ENCODE data around the gene STOML1.
A peak's percentile ranks its signal among the peaks of the same experiment; 100 is the strongest.

The STOML1 gene

DNA sequence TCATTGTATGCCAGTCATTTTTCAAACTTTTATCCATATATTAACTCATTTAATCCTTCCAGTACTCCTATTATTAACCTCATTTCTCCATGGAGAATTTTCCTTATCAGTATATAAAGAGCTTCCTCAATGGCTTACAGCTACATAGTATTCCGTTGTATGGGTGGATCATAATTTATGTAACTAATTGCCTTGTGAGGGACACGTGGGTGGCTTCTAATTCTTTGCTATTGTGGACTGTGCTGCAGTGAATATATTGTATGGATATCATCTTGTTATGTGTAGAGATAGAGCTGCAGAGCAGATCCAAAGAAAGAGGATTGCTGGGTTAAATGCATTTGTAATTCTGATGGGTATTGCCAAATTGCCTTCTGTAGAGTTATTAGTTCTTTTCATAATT is 27.6 kb upstream of the STOML1 start:
- DNase-seq (ENCODE audit: low spot score), result no peak

DNA sequence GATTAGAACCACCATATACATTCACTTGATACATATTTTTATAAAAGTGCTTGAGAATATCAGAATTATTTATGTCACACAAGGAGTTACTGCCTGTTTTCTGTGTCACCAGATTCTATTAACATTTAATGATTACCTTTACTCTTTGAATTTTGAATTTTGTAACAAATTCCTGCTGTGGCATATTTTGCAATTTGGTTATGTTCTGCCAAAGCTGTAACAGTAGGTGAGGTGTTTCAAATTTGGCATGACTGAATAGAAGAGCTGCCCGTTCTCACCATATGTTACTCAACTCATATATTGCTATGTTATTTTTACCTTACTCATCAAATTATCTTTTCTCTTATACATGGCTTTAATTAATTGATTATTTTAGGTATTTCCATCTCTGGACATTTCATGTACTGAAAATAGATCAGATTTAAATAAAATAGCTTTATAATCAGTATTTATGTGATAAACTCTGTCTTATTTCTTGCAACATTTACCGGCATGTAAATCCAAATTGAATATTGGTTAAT is 21.3 kb upstream of the STOML1 start:
- no peak for DNase-seq (ENCODE audit: low spot score)

GRCh38 chr15:74011610-74012009 is 19.5 kb upstream of the STOML1 start:
- DNase-seq (ENCODE audit: low spot score), result no peak

DNA sequence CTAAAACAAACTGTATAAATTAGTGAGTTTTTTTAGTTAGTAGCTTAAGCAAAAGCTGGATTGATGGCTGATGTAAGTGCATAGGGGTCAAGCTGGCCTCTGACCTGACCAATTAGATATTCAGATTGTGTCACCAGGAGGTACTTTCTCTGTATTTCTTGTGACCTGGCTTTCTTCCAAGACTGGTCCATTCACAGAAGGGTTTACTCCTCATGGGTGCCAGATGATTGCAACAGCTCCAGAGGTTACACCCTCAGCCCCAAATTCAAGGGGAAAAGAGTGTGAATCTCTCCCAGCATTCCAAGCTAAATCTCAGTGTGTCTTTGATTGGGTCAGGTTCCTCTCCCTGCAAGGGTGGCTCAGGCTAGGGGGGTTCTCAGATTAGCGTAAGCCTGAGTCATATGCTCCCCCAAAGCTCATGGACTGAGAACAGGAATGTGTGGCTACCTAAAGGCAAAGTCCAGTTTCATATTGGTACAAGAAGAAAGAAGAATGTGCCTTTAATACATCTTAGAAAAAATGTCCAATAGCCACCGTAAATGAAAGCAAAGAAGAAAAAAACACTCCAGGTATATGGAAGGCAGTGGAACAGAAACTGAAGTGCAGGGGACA is 18.9 kb upstream of the STOML1 start:
- DNase-seq (ENCODE audit: low spot score), result no peak

DNA sequence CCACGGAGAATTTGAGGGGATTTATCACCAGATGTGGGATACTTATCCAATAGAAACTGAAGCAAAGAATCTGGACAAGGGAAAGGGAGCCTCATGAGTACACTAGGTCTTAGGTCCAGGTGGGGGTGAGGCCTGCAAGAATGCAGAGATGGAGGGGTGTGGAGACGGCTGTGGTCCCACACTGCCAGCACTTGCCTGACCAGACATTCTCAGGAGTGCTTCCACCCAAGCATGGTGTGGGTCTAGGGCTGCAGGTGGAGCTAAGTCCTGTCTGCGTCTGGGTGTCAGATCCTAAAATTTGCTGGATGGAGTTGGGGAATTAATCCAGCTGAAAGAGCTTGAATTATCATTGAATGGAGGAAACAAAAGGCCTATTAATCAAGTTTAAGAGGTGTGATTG is 16.8 kb upstream of the STOML1 start:
- peak; percentile 11 for DNase-seq (ENCODE audit: low spot score)

DNA sequence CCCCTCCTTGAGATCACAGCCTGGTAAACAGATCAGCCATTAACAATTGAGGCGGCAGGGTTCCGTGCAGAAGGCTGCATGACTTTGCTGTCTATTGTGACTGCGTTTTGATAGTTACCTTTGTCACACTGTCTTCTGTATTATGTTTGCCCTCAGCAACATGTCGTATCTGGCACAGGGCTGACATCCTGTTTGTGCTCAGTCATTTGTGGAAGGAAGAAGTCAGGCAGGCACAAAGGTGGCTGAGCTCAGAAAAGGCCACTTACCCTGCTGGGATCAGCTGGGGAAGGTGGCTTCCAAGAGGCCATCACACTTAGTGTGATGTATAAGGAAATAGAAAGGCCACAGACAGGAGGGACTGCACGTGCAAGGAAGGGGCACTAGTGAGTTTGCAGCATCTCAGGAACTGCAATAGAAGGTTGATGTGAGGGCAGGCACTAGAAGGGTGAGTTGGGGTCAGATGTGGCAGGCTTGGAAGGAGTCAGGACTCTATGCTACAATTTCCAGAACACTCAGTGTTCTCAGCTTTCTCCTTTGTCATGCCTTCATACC is 15.8 kb upstream of the STOML1 start:
- DNase-seq (ENCODE audit: low spot score), result no peak

DNA sequence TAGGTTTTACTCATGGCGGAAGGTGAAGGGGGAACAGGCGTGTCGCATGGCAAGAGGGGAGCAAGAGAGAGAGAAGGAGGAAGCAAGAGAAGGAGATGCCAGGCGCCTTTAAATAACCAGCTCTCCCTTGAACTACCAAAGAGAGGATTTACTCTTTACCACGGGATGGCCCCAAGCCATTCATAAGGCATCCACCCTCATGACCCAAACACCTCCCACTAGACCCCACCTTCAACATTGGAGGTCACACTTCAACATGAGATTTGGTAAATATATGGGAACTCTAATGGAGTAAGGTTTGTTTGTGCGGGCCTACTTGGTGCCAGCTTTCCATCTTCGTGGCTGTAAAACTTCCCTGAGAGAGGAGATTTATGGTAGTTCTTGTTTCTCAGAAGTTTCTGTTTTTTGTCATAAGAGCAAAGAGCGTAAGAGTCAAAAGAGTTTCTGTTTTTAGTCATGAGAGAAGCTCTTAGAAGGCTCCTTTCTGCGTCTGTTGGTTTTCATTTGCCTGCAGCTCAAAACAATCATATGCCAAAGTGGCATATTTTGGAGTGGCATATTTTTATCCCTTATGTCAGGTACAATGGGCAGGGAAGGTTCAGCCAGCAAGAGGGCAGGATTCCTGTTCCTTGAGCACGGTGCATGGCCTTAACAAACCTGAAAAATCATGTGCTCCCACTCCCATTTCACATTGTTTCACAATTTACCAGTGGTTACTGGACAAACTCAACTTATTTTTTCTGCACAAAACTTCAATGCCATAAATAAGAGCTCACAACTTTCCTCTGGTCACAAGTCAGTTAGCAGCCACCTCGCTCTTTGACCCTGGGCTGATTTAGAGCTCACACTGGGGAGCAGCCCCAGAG is 14.9 kb upstream of the STOML1 start:
- no peak for DNase-seq (ENCODE audit: low spot score)

GRCh38 chr15:73997986-73998385 is 5.9 kb upstream of the STOML1 start:
- DNase-seq (ENCODE audit: low spot score), result peak; percentile 16

GRCh38 chr15:73996939-73997338 is 4.8 kb upstream of the STOML1 start:
- DNase-seq (ENCODE audit: low spot score), result no peak

DNA sequence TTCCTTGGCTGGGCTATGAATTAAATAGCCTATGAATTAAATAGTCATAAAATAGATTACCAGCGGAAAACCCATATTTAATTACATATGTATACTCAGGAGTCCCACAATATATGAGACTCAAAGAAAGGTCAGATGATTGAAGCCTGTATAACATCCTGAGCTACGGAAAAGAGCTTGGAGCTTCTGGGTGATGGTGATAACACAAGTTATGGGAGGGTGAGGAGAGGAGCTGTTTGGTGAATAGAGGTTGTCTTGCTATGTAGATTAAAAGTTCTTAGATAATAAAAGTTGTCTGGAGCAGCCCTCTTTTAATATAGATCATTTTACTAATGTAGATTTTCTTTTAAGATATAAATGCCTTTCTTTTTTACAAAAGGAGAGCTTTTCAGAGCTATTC is 4.2 kb upstream of the STOML1 start:
- no peak for DNase-seq (ENCODE audit: low spot score)

DNA sequence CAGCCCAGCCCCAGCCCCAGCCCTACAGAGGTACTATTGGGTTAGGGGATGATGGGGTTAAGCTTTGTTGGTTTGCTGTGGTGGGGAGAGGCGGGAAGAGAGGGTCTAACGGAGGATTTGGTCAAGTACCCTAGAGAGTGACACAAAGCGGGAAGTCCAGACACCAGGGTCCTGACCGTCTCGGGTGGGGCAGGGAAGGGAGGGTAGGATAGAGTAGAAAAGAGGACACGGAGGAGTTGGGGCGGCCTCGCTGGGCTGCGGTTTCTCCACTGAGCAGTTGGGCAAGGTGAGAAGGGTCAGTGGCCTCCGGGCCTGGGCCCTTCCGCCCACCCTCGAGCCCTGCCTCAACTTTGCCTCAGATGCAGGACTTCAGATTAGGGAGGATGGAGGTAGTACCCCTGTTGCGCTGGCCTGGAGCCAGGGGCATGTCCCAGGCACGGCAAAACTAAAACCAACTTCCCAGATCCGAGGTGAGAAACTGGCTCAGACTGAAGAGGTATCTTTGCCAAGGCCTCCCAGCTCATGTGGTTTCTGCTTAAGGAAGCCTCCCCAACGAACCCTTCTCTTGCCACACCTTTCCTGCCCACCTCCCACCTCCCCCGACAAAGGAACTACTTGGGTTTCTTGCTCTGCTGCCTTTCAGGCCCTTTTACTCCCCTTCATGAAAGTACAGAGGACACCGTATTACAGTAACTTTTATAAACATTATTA is 3.0 kb upstream of the STOML1 start:
- DNase-seq (ENCODE audit: low spot score), result peak; percentile 25

GRCh38 chr15:73994413-73994883 is 2.4 kb upstream of the STOML1 start, which contains the start of gene PML:
PML (plus strand) TSS chr15:73994716; CDS start chr15:73994813, 97 bp downstream.
- peak; percentile 95 for DNase-seq (ENCODE audit: low spot score)

- DNase-seq (ENCODE audit: low spot score), result no peak
These were observed 1.3 kb upstream of the STOML1 start for GRCh38 chr15:73993211-73993994.

- no peak for DNase-seq (ENCODE audit: low spot score)
These were observed 451 bp upstream of the STOML1 start for GRCh38 chr15:73992594-73992898.

DNA sequence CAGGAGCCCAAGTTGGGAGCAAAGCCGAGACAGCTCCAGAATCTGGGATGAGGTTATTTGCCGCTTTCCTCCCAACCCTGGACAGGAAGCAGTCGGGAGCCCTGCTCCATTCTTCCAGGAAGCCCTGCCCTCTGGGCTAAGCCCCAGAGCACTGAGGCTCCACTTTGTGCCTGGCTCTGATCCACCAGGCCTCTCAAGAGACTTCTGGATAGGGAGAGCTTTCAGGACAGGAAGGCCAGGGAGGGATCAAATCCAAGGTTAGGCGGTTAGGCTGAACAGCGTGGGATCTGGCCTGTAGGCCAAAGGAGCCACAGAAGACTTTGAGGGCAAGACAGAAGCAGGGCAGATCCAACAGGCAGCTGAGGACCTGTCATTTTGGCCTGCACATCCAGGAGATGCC is 835 bp downstream of the STOML1 start:
- peak; percentile 30 for DNase-seq (ENCODE audit: low spot score)

DNA sequence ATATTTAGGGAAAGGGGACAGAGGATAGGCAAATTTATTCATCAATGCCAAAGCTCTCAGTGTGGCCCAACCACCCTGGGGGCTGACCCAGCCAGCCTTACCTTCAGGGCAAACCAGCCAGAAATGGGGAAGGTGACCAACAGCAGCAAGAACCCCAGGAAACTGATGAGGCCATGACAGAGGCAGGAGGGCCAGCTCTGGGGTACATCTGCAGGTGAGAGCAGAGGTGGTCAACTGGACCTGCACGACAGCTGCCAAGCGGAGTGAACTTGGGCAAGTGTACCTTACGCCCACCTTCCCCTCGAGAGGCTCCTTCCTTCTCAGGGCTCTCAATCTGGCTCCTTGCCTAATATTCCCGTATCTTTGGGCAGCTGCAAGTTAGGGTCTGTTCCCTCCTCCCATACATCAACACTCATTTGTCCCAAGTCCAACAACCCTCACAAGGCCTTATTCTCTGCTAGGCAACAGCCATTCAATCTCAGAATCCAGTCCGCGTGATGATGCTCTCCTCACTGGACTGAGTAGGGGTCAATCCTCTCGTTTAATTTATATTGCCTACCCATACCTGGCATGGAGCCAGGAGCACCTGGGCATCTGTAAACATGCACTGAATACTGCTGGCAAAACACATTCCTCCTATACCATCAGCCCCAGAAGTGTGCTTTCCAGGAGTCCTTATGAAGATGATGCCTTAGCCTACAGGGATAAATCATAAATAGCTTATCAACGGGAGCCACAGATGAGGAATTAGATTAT is 1.7 kb downstream of the STOML1 start:
- DNase-seq (ENCODE audit: low spot score), result no peak

GRCh38 chr15:73989001-73989798 is 2.9 kb downstream of the STOML1 start:
- no peak for DNase-seq (ENCODE audit: low spot score)

DNA sequence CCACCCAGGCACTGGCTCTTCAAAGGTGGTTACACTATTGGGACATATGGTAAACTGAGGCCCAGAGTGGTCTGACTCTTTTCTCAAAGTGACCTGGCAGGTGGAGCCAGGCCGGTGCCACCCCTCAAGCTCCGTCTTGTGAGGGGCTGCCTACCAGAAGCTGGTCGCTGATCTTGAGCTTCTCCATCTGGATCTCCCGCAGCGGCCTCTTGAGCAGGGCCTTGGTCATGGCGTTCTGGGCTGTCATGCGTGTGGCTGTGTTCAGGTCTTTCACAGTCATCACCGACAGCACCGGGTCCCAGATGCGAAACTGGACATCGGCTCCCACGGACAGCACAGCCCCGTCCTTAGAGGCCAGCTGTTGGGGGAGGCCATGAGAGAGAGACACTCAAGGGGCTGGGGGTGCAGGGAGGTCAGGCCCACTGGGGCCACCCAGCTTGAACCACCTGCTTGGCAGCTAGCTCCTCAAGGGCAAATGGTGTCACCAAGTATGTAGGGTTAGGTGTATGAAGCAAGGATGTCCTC is 3.6 kb downstream of the STOML1 start:
- DNase-seq (ENCODE audit: low spot score), result no peak

DNA sequence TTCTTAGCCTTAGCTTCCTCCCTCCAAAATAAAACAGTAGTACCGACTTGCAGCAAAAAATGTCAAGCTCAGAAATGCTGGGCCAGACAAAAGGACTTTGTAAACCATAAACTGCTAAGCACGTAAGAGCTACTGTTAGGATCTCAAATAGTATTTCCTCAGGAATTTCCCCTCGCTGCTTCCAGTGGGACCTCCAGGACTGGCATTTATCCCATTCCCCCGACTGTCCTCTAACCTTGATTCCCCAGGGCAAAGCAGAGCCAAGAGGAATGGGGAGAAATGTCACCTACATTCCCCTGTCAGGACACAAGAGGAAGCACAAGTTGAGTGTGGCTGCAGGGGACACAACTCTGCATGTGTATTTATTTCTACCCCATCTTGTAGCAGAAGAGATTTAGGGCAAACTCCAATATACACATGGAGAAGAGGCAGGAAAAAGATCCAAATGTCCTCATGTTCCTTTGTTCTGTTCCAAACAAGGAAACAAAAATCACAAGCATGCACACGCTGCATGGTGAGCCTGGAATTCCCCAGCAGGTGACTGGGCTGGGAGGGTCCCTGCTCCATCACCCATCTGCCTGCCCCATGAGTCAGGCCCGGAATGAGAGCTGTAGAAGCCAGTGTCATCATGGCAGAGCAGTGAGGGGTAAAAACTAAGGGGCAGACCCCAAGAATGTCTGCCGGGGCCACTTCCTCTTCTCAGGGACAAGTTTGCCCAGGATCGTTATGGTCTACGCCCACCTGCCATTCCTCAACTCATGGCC is 4.2 kb downstream of the STOML1 start:
- no peak for DNase-seq (ENCODE audit: low spot score)
